Testis (tissue), 2 donors: ENCODE measurements around the gene SCO1.

Experiments
- CTCF ChIP-seq, 3 experiments: fragments of 450-650 bp in 2 of 3; fragments of 200-600 bp in 1 of 3; sonication (generic) in 1 of 3; IDR thresholded peaks; one replicate each; pipeline ENCODE4 v1.5.1; 2016 to 2019; ENCODE audit warnings: antibody characterized with exemption in 3 of 3, mild to moderate bottlenecking in 2 of 3, moderate library complexity in 1 of 3
- POLR2A ChIP-seq: fragments of 450-650 bp; IDR thresholded peaks from one replicate; pipeline ENCODE4 v1.6.1; 2017; ENCODE audit warnings: antibody characterized with exemption, mild to moderate bottlenecking, moderate library complexity

GRCh38 chr17:10716218-10716617 lies 18.9 kb upstream of the SCO1 start:
- no peak for TF ChIP-seq CTCF (IDR thresholded peaks at IDR 0.05)
- no peak for TF ChIP-seq POLR2A
